Stomach (tissue), 9 donors: ENCODE results near the gene PARG. TPM values are rescaled to one million over a fixed set of nuclear protein-coding genes. Genes with fewer than 3 reads are reported as not detected.

ENCODE experiments used
- DNase-seq, 2 donors: peaks; one replicate each; pipeline versions ENCODE4 v3.0.0 to v3.0.0-alpha.2; 2013 to 2019
- H3K27ac ChIP-seq, 5 donors: fragments of 200-600 bp in 4 of 5; sonication (generic) in 4 of 5; one replicate each; pipeline ENCODE4 v1.5.1; 2013 to 2019; ENCODE audit warnings: mild to moderate bottlenecking in 1 of 5, moderate library complexity in 1 of 5
- H3K27me3 ChIP-seq, 3 donors: fragments of 200-600 bp; sonication (generic); one replicate each; pipeline ENCODE4 v1.5.1; 2017 to 2019; ENCODE audit warnings: mixed run types in 1 of 3
- H3K36me3 ChIP-seq, 4 donors: fragments of 200-600 bp; sonication (generic); 1 replicate in 3 of 4; 2 replicates in 1 of 4; pipeline ENCODE4 v1.5.1; 2016 to 2019
- H3K4me1 ChIP-seq, 4 donors: fragments of 200-600 bp; sonication (generic); one replicate each; pipeline ENCODE4 v1.5.1; 2016 to 2019
- H3K4me3 ChIP-seq, 4 donors: fragments of 200-600 bp; sonication (generic) in 3 of 4; one replicate each; pipeline ENCODE4 v1.5.1; 2016 to 2019; ENCODE audit warnings: mild to moderate bottlenecking in 1 of 4
- H3K9me3 ChIP-seq, 4 donors: fragments of 200-600 bp; sonication (generic); one replicate each; pipeline ENCODE4 v1.5.1; 2016 to 2019
- CTCF ChIP-seq, 7 experiments: fragments of 450-650 bp in 4 of 7; fragments of 200-600 bp in 3 of 7; sonication (generic) in 3 of 7; IDR thresholded peaks; one replicate each; pipeline ENCODE4 v1.5.1; 2016 to 2019; ENCODE audit warnings: antibody characterized with exemption in 7 of 7, control low read depth in 2 of 7, mild to moderate bottlenecking in 1 of 7
- EP300 ChIP-seq: sonication (generic); formaldehyde crosslinking; IDR thresholded peaks from one replicate; pipeline ENCODE4 v1.6.1; 2017; ENCODE audit warnings: antibody characterized with exemption
- POLR2A ChIP-seq, 4 donors: fragments of 450-650 bp; IDR thresholded peaks; one replicate each; pipeline ENCODE4 v1.6.1; 2016; ENCODE audit warnings: antibody characterized with exemption in 4 of 4, control low read depth in 2 of 4, mild to moderate bottlenecking in 1 of 4, moderate library complexity in 1 of 4
- POLR2AphosphoS5 ChIP-seq, 3 donors: sonication (generic); formaldehyde crosslinking; IDR thresholded peaks; one replicate each; pipeline ENCODE4 v1.6.1; 2016; ENCODE audit warnings: antibody characterized with exemption in 3 of 3
- WGBS, 5 donors: extraction: QIAGEN DNeasy Blood & Tissue Kit in 3 of 5; methylation state at CpG; one replicate each; pipeline versions ENCODE4 v1.1.5 to v1.1.7; 2013 to 2018; 5-methylcytosine and 5-hydroxymethylcytosine counted together
- intact Hi-C: fragments of 100-400 bp; cut with DNase I; formaldehyde crosslinking; loops from one replicate; pipeline ENCODE4 v1.15.1; 2023; ENCODE audit warnings: low total_unique reads
- polyA plus RNA-seq, 3 donors: library from polyadenylated mRNA; stranded (reverse); fragments of 200-250 nt; gene quantifications; one replicate each; pipeline ENCODE4 v1.2.3, GENCODE V29; 2013
- total RNA-seq, 5 donors: library from RNA; depleted of rRNA; stranded (reverse); fragments of >200 nt; gene quantifications; one replicate each; pipeline versions ENCODE4 v1.1.0 to v1.2.3, GENCODE V29; 2014 to 2016
- donor health status: healthy with polysubstance abuse.
- donor health status: Bipolar disorder and iron deficiency.
- donor health status: healthy.

PARG gene
- total and polyA plus RNA-seq, 8 donors, result 3.1 to 57.1 (median 19.6) TPM

GRCh38 chr10:49830846-49831245, 111.0 kb downstream of the PARG start:
- no peak for DNase-seq
- H3K9me3 ChIP-seq, result no peaks in the 10 kb centered on the region
- peaks cover 0 to 64% (median 48%) of the 10 kb centered on the region in 4 donors for H3K36me3 ChIP-seq
- H3K27me3 ChIP-seq, result no peaks in the 10 kb centered on the region
- no peak overlapping the region for H3K27ac ChIP-seq
- TF ChIP-seq CTCF (IDR thresholded peaks at IDR 0.05), result no peak
- no peak for TF ChIP-seq POLR2A (IDR thresholded peaks at IDR 0.05)
- no peak for TF ChIP-seq EP300
- no peak for TF ChIP-seq POLR2AphosphoS5 (IDR thresholded peaks at IDR 0.05)
- no peaks in the 10 kb centered on the region for H3K4me1 ChIP-seq
- H3K4me3 ChIP-seq, result no peak overlapping the region
- intact Hi-C loops, result no loop called here

- H3K9me3 ChIP-seq, result no peaks in the 10 kb centered on the region
- TF ChIP-seq EP300 (no peak), CTCF (IDR thresholded peaks at IDR 0.05) (no peak), POLR2AphosphoS5 (IDR thresholded peaks at IDR 0.05) (no peak), POLR2A (IDR thresholded peaks at IDR 0.05) (no peak)
- WGBS, 5 donors, result 71 to 84% (median 80%) methylated on average over 3 of the region's 3 CpGs
- DNase-seq, result no peak
- peaks cover 0 to 59% (median 44%) of the 10 kb centered on the region in 4 donors for H3K36me3 ChIP-seq
- H3K27me3 ChIP-seq, result no peaks in the 10 kb centered on the region
- no peak overlapping the region for H3K4me3 ChIP-seq
- no peak overlapping the region for H3K27ac ChIP-seq
- H3K4me1 ChIP-seq, result no peaks in the 10 kb centered on the region
- intact Hi-C loops, result no loop called here
Measured at GRCh38 chr10:49830016-49830415, 111.8 kb downstream of the PARG start.

- WGBS, 5 donors, result 86 to 98% (median 94%) methylated on average over 3 of the region's 3 CpGs
- Histone ChIP-seq H3K4me1 (no peaks in the 10 kb centered on the region), H3K9me3 (no peaks in the 10 kb centered on the region), H3K4me3 (no peak overlapping the region), H3K27me3 (no peaks in the 10 kb centered on the region), H3K27ac (no peak overlapping the region), H3K36me3 (peaks cover 0 to 57% (median 42%) of the 10 kb centered on the region in 4 donors)
- DNase-seq, result no peak
- intact Hi-C loops, result no loop called here
- TF ChIP-seq CTCF (IDR thresholded peaks at IDR 0.05) (no peak), POLR2A (IDR thresholded peaks at IDR 0.05) (no peak), POLR2AphosphoS5 (IDR thresholded peaks at IDR 0.05) (no peak), EP300 (no peak)
Measured at GRCh38 chr10:49827297-49827696, 114.5 kb downstream of the PARG start.

- Histone ChIP-seq H3K36me3 (peaks cover 5 to 76% (median 57%) of the 10 kb centered on the region in 4 donors), H3K27ac (no peak overlapping the region), H3K4me1 (no peaks in the 10 kb centered on the region), H3K27me3 (no peaks in the 10 kb centered on the region), H3K4me3 (no peak overlapping the region), H3K9me3 (no peaks in the 10 kb centered on the region)
- TF ChIP-seq POLR2AphosphoS5 (IDR thresholded peaks at IDR 0.05) (no peak), CTCF (IDR thresholded peaks at IDR 0.05) (no peak), EP300 (no peak)
- DNase-seq, result no peak
- WGBS, 5 donors, result 84 to 93% (median 91%) methylated on average over 9 of the region's 9 CpGs
- intact Hi-C loops, result no loop called here
Measured at GRCh38 chr10:49819234-49819958, 122.4 kb downstream of the PARG start.
